HFFc6 (cell line): ENCODE measurements around the gene GMPS. TPM values are rescaled to one million over a fixed set of nuclear protein-coding genes. Genes with fewer than 3 reads are reported as not detected.

ENCODE experiments used
- DNase-seq: peaks from one replicate; pipeline ENCODE4 v3.0.0-alpha.2; 2018
- H3K27ac Mint-ChIP-seq: 2 replicates; pipeline ENCODE4 v1.8.0; 2020; ENCODE audit warnings: mild to moderate bottlenecking, mixed read lengths
- H3K27me3 Mint-ChIP-seq: 2 replicates; pipeline ENCODE4 v1.8.0; 2021; ENCODE audit warnings: mild to moderate bottlenecking, moderate library complexity, mixed read lengths; ENCODE audit not compliant: insufficient read depth
- H3K36me3 Mint-ChIP-seq: 2 replicates; pipeline ENCODE4 v1.8.0; 2021; ENCODE audit warnings: low read depth, mixed read lengths
- H3K4me1 Mint-ChIP-seq: 2 replicates; pipeline ENCODE4 v1.8.0; 2020; ENCODE audit warnings: low read depth, mixed read lengths
- H3K4me3 Mint-ChIP-seq: 2 replicates; pipeline ENCODE4 v1.8.0; 2020; ENCODE audit warnings: mild to moderate bottlenecking, moderate library complexity, mixed read lengths
- H3K9me3 Mint-ChIP-seq: 2 replicates; pipeline ENCODE4 v1.8.0; 2020; ENCODE audit warnings: mild to moderate bottlenecking, mixed read lengths
- total RNA-seq, 6 experiments: library from RNA; stranded (reverse); fragmentation: NEBNext Ultra II Directional; extraction: Animal tissue kit (Norgen Biotek cat#: 25700); gene quantifications; 2 replicates in 1 of 6; 3 replicates in 5 of 6; pipeline ENCODE4 v1.2.3, GENCODE V29; 2021
- TF ChIP-seq, protein P1 (sequence below): fragments of 200-600 bp; sonication (generic); IDR thresholded peaks from 2 replicates; pipeline ENCODE4 v1.5.0; 2021; ENCODE audit warnings: antibody characterized with exemption, mild to moderate bottlenecking

Gene GMPS
- total RNA-seq, 6 experiments from 2014 or later = 63.5 to 90.2 (median 75.0) TPM

- Mint-ChIP-seq H3K27ac (peak overlapping the region; percentile 72), H3K4me3 (no peak overlapping the region), H3K9me3 (no peaks in the 10 kb centered on the region), H3K4me1 (peaks cover 37% of the 10 kb centered on the region), H3K36me3 (peaks cover 17% of the 10 kb centered on the region), H3K27me3 (no peaks in the 10 kb centered on the region)
- TF ChIP-seq, protein P1, sequence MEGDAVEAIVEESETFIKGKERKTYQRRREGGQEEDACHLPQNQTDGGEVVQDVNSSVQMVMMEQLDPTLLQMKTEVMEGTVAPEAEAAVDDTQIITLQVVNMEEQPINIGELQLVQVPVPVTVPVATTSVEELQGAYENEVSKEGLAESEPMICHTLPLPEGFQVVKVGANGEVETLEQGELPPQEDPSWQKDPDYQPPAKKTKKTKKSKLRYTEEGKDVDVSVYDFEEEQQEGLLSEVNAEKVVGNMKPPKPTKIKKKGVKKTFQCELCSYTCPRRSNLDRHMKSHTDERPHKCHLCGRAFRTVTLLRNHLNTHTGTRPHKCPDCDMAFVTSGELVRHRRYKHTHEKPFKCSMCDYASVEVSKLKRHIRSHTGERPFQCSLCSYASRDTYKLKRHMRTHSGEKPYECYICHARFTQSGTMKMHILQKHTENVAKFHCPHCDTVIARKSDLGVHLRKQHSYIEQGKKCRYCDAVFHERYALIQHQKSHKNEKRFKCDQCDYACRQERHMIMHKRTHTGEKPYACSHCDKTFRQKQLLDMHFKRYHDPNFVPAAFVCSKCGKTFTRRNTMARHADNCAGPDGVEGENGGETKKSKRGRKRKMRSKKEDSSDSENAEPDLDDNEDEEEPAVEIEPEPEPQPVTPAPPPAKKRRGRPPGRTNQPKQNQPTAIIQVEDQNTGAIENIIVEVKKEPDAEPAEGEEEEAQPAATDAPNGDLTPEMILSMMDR = no peak
- no peak for DNase-seq
These were observed 19.5 kb downstream of the GMPS start for GRCh38 chr3:155889952-155890351.

DNA sequence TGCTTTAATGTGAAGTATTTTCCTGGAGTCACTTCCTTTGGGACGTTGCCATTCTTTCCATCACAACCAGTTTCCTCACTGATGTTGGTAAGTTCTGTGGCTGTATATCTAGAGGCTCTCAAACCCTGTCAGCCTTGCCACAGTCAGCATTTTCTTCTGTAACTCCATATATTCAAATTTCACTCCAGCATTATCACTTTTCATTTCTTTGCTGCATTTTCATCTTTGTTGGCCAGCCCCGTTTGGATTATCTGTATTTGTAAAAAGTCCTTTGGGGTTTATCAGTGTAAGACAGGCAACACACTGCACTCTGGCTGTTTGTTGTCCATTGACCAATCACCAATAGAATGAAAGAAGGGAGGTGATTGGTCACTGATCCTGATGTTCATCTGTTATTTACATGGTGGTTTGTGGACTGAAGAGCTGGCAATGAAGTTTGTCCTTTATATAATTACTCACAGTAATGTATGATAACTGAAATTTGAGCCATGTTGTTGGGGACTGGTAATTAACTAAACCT lies 20.3 kb downstream of the GMPS start:
- DNase-seq = peak; percentile 30
- Mint-ChIP-seq H3K36me3 (peaks cover 23% of the 10 kb centered on the region), H3K27ac (peak overlapping the region; percentile 70), H3K4me1 (peaks cover 37% of the 10 kb centered on the region), H3K9me3 (no peaks in the 10 kb centered on the region), H3K4me3 (peak overlapping the region; percentile 46; the same call in 1 of the 2 replicates), H3K27me3 (no peaks in the 10 kb centered on the region)
- TF ChIP-seq, protein P1 = no peak

DNA sequence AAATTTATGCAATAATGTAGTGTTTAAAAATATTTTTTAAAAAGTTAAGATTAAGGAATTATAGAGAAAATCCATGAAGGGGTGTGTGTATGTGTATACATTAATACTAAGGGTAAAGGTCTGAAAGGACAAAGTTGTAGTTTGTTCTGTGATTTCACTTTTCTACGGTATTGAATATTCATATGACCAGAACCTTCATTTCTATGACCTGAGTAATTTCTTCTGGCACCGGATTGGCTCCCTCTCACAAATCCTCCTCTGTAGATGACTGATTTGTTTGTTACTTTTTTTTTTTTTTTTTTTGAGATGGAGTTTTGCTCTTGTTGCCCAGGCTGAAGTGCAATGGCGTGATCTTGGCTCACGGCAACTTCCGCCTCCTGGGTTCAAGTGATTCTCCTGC lies 20.9 kb downstream of the GMPS start:
- Mint-ChIP-seq H3K27me3 (no peaks in the 10 kb centered on the region), H3K9me3 (no peaks in the 10 kb centered on the region), H3K4me3 (no peak overlapping the region), H3K36me3 (peaks cover 23% of the 10 kb centered on the region), H3K4me1 (peaks cover 37% of the 10 kb centered on the region), H3K27ac (no peak overlapping the region)
- TF ChIP-seq, protein P1 = no peak
- DNase-seq = no peak

GRCh38 chr3:155895379-155895900 lies 25.0 kb downstream of the GMPS start:
- TF ChIP-seq, protein P1 = no peak
- Mint-ChIP-seq H3K27me3 (no peaks in the 10 kb centered on the region), H3K4me3 (no peak overlapping the region), H3K4me1 (peaks cover 9% of the 10 kb centered on the region), H3K9me3 (no peaks in the 10 kb centered on the region), H3K27ac (no peak overlapping the region), H3K36me3 (peaks cover 31% of the 10 kb centered on the region)
- no peak for DNase-seq

DNA sequence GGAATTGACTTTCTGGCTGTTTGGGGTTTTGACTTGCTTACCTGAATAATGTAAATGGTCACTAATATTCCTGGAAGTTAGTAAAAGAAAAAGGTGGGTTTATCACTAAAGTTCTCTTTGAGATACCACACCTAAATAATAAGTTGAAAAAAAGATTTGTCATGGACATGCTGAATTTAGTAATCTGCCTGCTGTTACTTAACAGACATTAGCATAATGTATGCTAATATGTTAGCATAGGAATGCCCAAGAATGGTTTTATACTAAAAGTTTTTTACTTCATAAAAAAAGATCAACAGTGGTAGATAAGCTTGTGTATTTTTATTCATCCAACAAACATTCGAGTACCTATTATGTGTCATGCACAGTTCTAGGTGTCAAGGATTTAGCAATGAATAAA lies 36.5 kb downstream of the GMPS start:
- H3K27me3 Mint-ChIP-seq = no peaks in the 10 kb centered on the region
- H3K36me3 Mint-ChIP-seq = peaks cover 12% of the 10 kb centered on the region
- no peaks in the 10 kb centered on the region for H3K9me3 Mint-ChIP-seq
- H3K4me1 Mint-ChIP-seq = peaks cover 20% of the 10 kb centered on the region
- H3K27ac Mint-ChIP-seq = no peak overlapping the region
- TF ChIP-seq, protein P1 = no peak
- no peak for DNase-seq
- no peak overlapping the region for H3K4me3 Mint-ChIP-seq
